Coronary artery (tissue), 2 donors: ENCODE data around the gene FOXO6.

Source experiments
- DNase-seq: peaks from one replicate; pipeline ENCODE4 v3.0.0-alpha.2; 2017; ENCODE audit warnings: low spot score
- H3K27ac ChIP-seq, 2 donors: fragments of 200-600 bp; sonication (generic); one replicate each; pipeline ENCODE4 v1.5.1; 2016 to 2019
- H3K4me3 ChIP-seq: fragments of 200-600 bp; sonication (generic); 2 replicates; pipeline ENCODE4 v1.5.1; 2016; ENCODE audit warnings: mild to moderate bottlenecking, moderate library complexity
- TF ChIP-seq, protein P1 (sequence below): fragments of 200-600 bp; sonication (generic); IDR thresholded peaks from one replicate; pipeline ENCODE4 v1.5.1; 2019; ENCODE audit warnings: antibody characterized with exemption

FOXO6 gene

DNA sequence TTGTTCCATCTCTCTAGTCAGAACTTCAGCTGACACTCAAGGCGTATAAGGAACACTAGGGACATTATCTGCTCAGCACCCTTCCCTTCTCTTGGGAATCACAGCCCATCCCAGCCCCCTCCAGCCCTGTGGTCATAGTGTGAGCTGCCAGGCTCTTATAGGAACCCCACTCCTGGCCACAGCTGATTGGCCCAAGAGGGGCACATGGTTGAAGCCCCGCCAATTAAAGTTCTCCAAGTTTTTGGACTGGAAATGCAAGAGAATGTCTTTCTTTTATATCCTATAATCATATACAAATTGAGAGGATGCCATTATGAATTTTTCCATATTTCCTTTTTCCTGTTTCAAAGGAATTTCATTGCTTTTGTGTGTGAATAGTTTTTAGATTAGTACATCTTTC, 40.7 kb downstream of the FOXO6 start:
- no peak for DNase-seq
- TF ChIP-seq, protein P1, sequence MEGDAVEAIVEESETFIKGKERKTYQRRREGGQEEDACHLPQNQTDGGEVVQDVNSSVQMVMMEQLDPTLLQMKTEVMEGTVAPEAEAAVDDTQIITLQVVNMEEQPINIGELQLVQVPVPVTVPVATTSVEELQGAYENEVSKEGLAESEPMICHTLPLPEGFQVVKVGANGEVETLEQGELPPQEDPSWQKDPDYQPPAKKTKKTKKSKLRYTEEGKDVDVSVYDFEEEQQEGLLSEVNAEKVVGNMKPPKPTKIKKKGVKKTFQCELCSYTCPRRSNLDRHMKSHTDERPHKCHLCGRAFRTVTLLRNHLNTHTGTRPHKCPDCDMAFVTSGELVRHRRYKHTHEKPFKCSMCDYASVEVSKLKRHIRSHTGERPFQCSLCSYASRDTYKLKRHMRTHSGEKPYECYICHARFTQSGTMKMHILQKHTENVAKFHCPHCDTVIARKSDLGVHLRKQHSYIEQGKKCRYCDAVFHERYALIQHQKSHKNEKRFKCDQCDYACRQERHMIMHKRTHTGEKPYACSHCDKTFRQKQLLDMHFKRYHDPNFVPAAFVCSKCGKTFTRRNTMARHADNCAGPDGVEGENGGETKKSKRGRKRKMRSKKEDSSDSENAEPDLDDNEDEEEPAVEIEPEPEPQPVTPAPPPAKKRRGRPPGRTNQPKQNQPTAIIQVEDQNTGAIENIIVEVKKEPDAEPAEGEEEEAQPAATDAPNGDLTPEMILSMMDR = no peak
- no peak overlapping the region for H3K4me3 ChIP-seq

GRCh38 chr1:41404308-41404761, 43.1 kb downstream of the FOXO6 start:
- Histone ChIP-seq H3K27ac (no peak overlapping the region), H3K4me3 (no peak overlapping the region)
- no peak for DNase-seq
- TF ChIP-seq, protein P1 = no peak

More for the DNA sequence above, 40.7 kb downstream of the FOXO6 start:
- no peak overlapping the region for H3K27ac ChIP-seq

DNA sequence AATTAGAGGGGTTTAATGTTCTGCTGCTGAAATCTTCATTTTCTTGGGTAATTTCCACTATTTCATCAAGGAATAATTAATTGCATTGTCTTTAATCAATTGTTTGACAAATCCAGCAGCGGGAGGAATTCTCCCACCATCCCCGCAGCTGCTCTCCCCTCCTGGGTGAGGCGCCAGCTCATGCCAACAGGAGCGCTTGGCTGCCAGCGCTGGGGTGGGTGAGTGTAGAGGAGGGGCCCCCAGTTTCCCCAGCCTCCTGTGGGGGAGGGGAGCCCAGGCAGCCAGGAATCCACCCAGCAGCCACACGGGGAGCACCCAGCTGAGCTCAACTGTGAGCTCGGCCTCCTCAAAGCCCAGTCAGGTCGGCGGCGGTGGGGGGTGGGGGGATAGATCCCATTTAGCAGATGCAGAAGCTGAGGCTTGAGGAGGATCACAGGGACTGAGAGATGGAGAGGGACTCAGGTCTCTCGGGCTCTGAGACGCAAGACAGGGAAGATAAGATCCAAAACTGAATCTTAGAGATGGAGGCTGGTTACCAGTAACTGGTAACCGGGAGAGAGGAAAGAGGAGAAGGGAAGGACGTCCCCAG, 46.5 kb downstream of the FOXO6 start:
- no peak for DNase-seq
- TF ChIP-seq, protein P1 = no peak
- no peak overlapping the region for H3K27ac ChIP-seq
- no peak overlapping the region for H3K4me3 ChIP-seq

- Histone ChIP-seq H3K27ac (no peak overlapping the region), H3K4me3 (no peak overlapping the region)
- TF ChIP-seq, protein P1 = no peak
- no peak for DNase-seq
These were observed 47.5 kb downstream of the FOXO6 start for GRCh38 chr1:41408691-41409090.

DNA sequence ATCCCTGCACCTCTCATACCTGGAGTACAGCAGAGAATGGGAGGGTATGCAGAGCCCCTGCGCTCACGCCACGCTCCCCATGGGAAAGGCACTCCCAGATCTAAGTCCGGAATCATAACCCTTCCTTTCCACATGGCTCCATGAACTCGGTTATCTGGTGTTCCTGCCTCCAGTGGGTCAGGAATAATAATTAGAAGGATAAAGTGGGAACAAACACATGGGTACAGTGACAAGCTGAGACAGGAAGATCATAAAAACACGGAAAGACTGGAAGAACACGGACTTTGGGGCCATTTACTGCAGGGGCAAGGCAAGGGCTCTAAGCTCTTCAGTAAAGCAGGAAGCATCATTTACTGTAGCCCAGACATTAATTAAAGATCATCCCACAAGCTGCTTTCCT, 48.6 kb downstream of the FOXO6 start:
- no peak overlapping the region for H3K27ac ChIP-seq
- TF ChIP-seq, protein P1 = no peak

DNA sequence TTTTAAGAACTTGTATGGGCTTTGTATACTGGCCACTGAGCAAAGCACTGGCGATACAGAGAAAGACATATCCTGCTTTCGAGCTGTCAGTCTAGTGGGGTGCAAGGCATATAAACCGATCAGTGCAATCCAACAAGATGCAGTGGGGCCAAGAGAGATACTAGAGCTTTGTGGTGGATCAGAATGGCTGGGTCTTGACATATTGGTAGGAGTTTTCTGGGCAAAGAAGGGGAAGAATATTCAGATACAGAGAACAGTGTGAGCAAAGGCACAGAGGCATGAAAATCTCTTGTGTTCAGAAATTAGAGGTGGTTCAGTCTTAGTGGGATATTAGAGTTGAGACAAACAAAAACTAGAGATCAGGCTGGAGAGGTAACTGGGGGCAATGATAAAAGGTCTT, 49.2 kb downstream of the FOXO6 start:
- no peak for DNase-seq
- Histone ChIP-seq H3K4me3 (no peak overlapping the region), H3K27ac (no peak overlapping the region)
- TF ChIP-seq, protein P1 = no peak

More for the DNA sequence above, 48.6 kb downstream of the FOXO6 start:
- DNase-seq = no peak
- H3K4me3 ChIP-seq = no peak overlapping the region

DNA sequence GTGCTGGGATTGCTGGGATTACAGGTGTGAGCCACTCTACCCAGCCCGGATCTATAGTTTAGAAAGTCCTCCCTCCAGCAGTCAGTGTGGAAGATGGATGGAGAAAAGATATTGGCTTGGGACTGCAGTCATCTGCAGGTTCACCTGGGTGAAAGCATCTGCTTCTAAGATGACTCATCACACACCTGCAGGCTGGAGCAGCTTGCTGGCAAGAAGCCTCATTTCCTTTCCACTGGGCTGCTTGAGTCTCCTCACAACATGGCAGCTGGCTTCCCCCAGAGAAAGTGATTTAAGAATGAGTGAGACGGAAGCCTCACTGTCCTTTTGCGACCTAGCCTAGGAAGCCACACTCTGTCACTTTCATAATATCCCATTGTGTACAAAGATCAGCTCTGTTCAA, 50.0 kb downstream of the FOXO6 start:
- no peak overlapping the region for H3K4me3 ChIP-seq
- TF ChIP-seq, protein P1 = no peak
- H3K27ac ChIP-seq = no peak overlapping the region
- DNase-seq = no peak
